Testis (tissue), 3 donors: ENCODE measurements around the gene TBC1D7. TPM values are rescaled to one million over a fixed set of nuclear protein-coding genes. Genes with fewer than 3 reads are reported as not detected.

Source experiments
- DNase-seq: peaks from one replicate; pipeline ENCODE4 v3.0.0-alpha.2; 2019
- H3K27ac ChIP-seq, 2 donors: fragments of 200-600 bp; sonication (generic); one replicate each; pipeline ENCODE4 v1.5.1; 2019
- H3K27me3 ChIP-seq: fragments of 200-600 bp; sonication (generic); one replicate; pipeline ENCODE4 v1.5.1; 2019
- H3K36me3 ChIP-seq: fragments of 200-600 bp; sonication (generic); one replicate; pipeline ENCODE4 v1.5.1; 2017; ENCODE audit warnings: low read depth; ENCODE audit errors: missing control alignments
- H3K4me1 ChIP-seq: fragments of 200-600 bp; sonication (generic); one replicate; pipeline ENCODE4 v1.5.1; 2019
- H3K4me3 ChIP-seq, 2 donors: fragments of 200-600 bp; sonication (generic); one replicate each; pipeline ENCODE4 v1.5.1; 2017 to 2019
- H3K9me3 ChIP-seq: fragments of 200-600 bp; sonication (generic); one replicate; pipeline ENCODE4 v1.5.1; 2017
- POLR2A ChIP-seq: fragments of 450-650 bp; IDR thresholded peaks from one replicate; pipeline ENCODE4 v1.6.1; 2017; ENCODE audit warnings: antibody characterized with exemption, mild to moderate bottlenecking, moderate library complexity
- WGBS, 2 donors: methylation state at CpG; one replicate each; pipeline ENCODE4 v1.1.5; 2018; 5-methylcytosine and 5-hydroxymethylcytosine counted together
- intact Hi-C: fragments of 100-400 bp; cut with DNase I; formaldehyde crosslinking; loops from one replicate; pipeline ENCODE4 v1.15.1; 2023; ENCODE audit warnings: low total_unique reads
- polyA plus RNA-seq: library from polyadenylated mRNA; stranded (reverse); fragments of 350-450 nt; fragmentation: Illumina TruSeq; extraction: RNeasy Lipid Tissue Mini Kit (QIAGEN cat#74804); gene quantifications from one replicate; pipeline ENCODE4 v1.2.3, GENCODE V29; 2014; ENCODE audit warnings: low read depth, low replicate concordance; ENCODE audit not compliant: insufficient read depth
- total RNA-seq, 2 donors: library from RNA; depleted of rRNA; stranded (reverse); fragments of >200 nt; gene quantifications; one replicate each; pipeline ENCODE4 v1.2.3, GENCODE V29; 2016
- TF ChIP-seq, protein P1 (sequence below), 3 experiments: fragments of 450-650 bp in 2 of 3; fragments of 200-600 bp in 1 of 3; sonication (generic) in 1 of 3; IDR thresholded peaks; one replicate each; pipeline ENCODE4 v1.5.1; 2016 to 2019; ENCODE audit warnings: antibody characterized with exemption in 3 of 3, mild to moderate bottlenecking in 2 of 3, moderate library complexity in 1 of 3

Gene TBC1D7
- total and polyA plus RNA-seq, 3 donors from 2014 or later, result 24.2 to 48.0 (median 28.0) TPM

GRCh38 chr6:13319891-13320564, 8.3 kb downstream of the TBC1D7 start:
- no peak for DNase-seq

GRCh38 chr6:13318821-13319220, 9.5 kb downstream of the TBC1D7 start:
- H3K4me1 ChIP-seq, result no peaks in the 10 kb centered on the region
- no peaks in the 10 kb centered on the region for H3K36me3 ChIP-seq
- WGBS, 2 donors, result 82 to 86% methylated on average over 2 of the region's 2 CpGs

More at GRCh38 chr6:13319891-13320564, 8.3 kb downstream of the TBC1D7 start:
- Histone ChIP-seq H3K4me3 (no peak overlapping the region), H3K9me3 (no peaks in the 10 kb centered on the region), H3K27ac (no peak overlapping the region), H3K27me3 (no peaks in the 10 kb centered on the region), H3K36me3 (no peaks in the 10 kb centered on the region), H3K4me1 (no peaks in the 10 kb centered on the region)
- intact Hi-C loops, result no loop called here
- no peak for TF ChIP-seq POLR2A
- TF ChIP-seq, protein P1, sequence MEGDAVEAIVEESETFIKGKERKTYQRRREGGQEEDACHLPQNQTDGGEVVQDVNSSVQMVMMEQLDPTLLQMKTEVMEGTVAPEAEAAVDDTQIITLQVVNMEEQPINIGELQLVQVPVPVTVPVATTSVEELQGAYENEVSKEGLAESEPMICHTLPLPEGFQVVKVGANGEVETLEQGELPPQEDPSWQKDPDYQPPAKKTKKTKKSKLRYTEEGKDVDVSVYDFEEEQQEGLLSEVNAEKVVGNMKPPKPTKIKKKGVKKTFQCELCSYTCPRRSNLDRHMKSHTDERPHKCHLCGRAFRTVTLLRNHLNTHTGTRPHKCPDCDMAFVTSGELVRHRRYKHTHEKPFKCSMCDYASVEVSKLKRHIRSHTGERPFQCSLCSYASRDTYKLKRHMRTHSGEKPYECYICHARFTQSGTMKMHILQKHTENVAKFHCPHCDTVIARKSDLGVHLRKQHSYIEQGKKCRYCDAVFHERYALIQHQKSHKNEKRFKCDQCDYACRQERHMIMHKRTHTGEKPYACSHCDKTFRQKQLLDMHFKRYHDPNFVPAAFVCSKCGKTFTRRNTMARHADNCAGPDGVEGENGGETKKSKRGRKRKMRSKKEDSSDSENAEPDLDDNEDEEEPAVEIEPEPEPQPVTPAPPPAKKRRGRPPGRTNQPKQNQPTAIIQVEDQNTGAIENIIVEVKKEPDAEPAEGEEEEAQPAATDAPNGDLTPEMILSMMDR (IDR thresholded peaks at IDR 0.05), result no peak
- 88 to 97% methylated on average over 5 of the region's 5 CpGs for WGBS, 2 donors

DNA sequence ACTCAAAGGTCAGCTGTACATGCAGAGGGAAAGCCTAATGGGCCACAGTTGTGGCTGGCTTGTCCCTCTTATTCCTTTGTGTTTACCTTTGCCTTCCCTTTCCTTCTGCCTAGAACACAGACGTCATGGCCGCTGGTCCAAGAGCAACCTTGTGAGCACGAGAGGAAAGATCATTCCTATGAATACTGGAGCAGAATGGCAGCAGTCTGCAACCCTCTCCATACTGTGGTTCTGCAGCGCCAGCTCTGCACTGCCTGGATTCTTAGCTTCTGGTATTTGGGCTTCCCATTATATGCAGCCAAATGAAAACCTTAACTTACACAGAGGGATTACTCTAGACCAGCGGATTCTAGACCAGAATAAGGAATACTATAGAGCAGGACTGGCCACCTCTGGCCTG, 12.4 kb downstream of the TBC1D7 start:
- intact Hi-C loops, result no loop called here
- Histone ChIP-seq H3K4me3 (no peak overlapping the region), H3K27me3 (no peaks in the 10 kb centered on the region), H3K9me3 (no peaks in the 10 kb centered on the region), H3K36me3 (no peaks in the 10 kb centered on the region), H3K4me1 (no peaks in the 10 kb centered on the region), H3K27ac (no peak overlapping the region)
- WGBS, 2 donors, result 96 to 97% methylated on average over 5 of the region's 5 CpGs
- no peak for TF ChIP-seq POLR2A
- TF ChIP-seq, protein P1 (IDR thresholded peaks at IDR 0.05), result no peak
- no peak for DNase-seq

More at GRCh38 chr6:13318821-13319220, 9.5 kb downstream of the TBC1D7 start:
- no peak for DNase-seq
- Histone ChIP-seq H3K27ac (no peak overlapping the region), H3K9me3 (no peaks in the 10 kb centered on the region), H3K27me3 (no peaks in the 10 kb centered on the region), H3K4me3 (no peak overlapping the region)
- TF ChIP-seq POLR2A, result no peak
- TF ChIP-seq, protein P1 (IDR thresholded peaks at IDR 0.05), result no peak
- intact Hi-C loops, result no loop called here

GRCh38 chr6:13314806-13315205, 13.5 kb downstream of the TBC1D7 start:
- H3K36me3 ChIP-seq, result no peaks in the 10 kb centered on the region
- intact Hi-C loops, result no loop called here
- TF ChIP-seq POLR2A, result no peak
- TF ChIP-seq, protein P1 (IDR thresholded peaks at IDR 0.05), result no peak
- H3K4me3 ChIP-seq, result no peak overlapping the region
- no peaks in the 10 kb centered on the region for H3K27me3 ChIP-seq
- H3K9me3 ChIP-seq, result no peaks in the 10 kb centered on the region
- no peaks in the 10 kb centered on the region for H3K4me1 ChIP-seq
- H3K27ac ChIP-seq, result no peak overlapping the region
- no peak for DNase-seq

DNA sequence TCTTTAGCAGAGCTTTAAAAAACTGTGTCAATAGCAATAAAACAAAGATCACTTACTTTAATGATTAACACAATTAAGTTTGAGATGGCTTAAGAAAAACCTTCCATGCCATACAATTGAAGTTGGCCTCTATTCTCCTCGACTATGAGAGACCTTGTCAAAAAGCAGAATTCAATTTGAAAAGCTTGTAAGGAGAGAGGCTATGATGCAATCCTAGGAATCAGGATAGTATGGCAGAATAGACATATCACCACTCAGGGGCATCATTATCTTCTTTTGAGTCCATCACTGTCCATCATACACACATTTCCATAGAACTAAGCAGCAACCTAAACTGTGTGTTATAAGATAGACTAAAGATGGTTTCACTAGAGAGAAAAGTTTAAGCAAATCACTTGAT, 17.2 kb downstream of the TBC1D7 start:
- Histone ChIP-seq H3K27ac (no peak overlapping the region), H3K4me3 (no peak overlapping the region), H3K36me3 (no peaks in the 10 kb centered on the region), H3K4me1 (no peaks in the 10 kb centered on the region), H3K9me3 (no peaks in the 10 kb centered on the region), H3K27me3 (no peaks in the 10 kb centered on the region)
- no peak for TF ChIP-seq POLR2A
- TF ChIP-seq, protein P1 (IDR thresholded peaks at IDR 0.05), result no peak
- WGBS, 2 donors, result 22 to 91% methylated on average over 1 of the region's 1 CpG
- DNase-seq, result no peak
- intact Hi-C loops, result no loop called here
